Transverse colon (tissue), 4 donors: ENCODE data around the gene CFAP46.

Experiments
- POLR2AphosphoS5 ChIP-seq, 3 donors: sonication (generic); formaldehyde crosslinking; IDR thresholded peaks; one replicate each; pipeline ENCODE4 v1.6.1; 2016; ENCODE audit warnings: antibody characterized with exemption in 3 of 3
- TF ChIP-seq, protein P1 (sequence below), 5 experiments: fragments of 200-600 bp in 3 of 5; fragments of 450-650 bp in 2 of 5; sonication (generic) in 3 of 5; IDR thresholded peaks; 1 replicate in 2 of 5; 2 replicates in 3 of 5; pipeline ENCODE4 v1.5.1; 2016 to 2017; ENCODE audit warnings: antibody characterized with exemption in 5 of 5, inconsistent platforms in 3 of 5, mild to moderate bottlenecking in 2 of 5, moderate library complexity in 1 of 5

GRCh38 chr10:132826524-132827422, 115.6 kb downstream of the CFAP46 start:
- TF ChIP-seq, protein P1, sequence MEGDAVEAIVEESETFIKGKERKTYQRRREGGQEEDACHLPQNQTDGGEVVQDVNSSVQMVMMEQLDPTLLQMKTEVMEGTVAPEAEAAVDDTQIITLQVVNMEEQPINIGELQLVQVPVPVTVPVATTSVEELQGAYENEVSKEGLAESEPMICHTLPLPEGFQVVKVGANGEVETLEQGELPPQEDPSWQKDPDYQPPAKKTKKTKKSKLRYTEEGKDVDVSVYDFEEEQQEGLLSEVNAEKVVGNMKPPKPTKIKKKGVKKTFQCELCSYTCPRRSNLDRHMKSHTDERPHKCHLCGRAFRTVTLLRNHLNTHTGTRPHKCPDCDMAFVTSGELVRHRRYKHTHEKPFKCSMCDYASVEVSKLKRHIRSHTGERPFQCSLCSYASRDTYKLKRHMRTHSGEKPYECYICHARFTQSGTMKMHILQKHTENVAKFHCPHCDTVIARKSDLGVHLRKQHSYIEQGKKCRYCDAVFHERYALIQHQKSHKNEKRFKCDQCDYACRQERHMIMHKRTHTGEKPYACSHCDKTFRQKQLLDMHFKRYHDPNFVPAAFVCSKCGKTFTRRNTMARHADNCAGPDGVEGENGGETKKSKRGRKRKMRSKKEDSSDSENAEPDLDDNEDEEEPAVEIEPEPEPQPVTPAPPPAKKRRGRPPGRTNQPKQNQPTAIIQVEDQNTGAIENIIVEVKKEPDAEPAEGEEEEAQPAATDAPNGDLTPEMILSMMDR (IDR thresholded peaks at IDR 0.05) = no peak
- TF ChIP-seq POLR2AphosphoS5 (IDR thresholded peaks at IDR 0.05) = no peak
